ENCODE results near the gene RD3L. TPM values are rescaled to one million over a fixed set of nuclear protein-coding genes. Genes with fewer than 3 reads are reported as not detected.

The RD3L gene
- total and polyA plus RNA-seq, 10 of the 15 experiments (the other 5 are each of a cell fraction or from before 2014, with no cell fraction given) = not detected

DNA sequence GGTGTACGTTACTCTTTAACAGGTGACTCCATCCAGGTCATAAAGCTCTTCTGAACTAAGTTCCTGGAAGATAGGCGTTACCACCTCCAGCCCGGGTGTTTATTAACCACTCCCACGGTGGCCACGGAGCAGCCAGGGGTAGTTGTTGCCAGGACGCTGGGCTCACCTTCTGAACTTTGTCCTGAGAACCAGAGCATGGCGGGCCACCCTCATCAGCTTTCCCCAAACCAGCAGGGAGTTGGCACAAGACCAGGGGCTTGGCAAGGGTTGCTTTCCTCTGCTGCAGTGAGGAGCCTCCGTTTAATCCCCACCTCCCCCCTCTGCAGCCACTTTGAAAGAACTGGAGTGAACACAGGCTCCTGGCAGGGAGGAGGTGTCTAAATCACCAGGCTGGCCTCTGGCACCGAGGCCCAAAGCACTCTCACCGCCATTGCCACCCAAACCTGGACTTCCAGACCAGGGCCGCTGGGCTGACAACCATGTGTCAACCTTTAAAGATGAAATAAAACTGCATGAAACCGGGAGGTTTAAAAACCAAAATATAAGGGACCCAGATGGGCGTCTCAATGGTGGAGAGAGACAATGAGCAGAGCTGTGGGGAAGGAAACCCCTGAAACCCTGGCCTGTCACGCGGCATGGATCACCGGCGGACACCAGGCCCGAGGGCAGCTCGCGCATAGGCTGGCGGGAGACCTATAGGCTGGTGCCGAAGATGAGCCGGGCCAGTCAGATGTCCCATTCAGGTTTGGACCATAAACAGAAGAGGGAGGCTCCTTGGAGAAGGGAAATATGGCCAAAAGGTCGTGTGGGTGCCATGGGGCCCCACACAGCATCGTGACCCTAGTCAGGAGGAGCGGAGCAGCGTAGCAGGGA lies 45.0 kb downstream of the RD3L start (continued):
- TF ChIP-seq, protein P1, sequence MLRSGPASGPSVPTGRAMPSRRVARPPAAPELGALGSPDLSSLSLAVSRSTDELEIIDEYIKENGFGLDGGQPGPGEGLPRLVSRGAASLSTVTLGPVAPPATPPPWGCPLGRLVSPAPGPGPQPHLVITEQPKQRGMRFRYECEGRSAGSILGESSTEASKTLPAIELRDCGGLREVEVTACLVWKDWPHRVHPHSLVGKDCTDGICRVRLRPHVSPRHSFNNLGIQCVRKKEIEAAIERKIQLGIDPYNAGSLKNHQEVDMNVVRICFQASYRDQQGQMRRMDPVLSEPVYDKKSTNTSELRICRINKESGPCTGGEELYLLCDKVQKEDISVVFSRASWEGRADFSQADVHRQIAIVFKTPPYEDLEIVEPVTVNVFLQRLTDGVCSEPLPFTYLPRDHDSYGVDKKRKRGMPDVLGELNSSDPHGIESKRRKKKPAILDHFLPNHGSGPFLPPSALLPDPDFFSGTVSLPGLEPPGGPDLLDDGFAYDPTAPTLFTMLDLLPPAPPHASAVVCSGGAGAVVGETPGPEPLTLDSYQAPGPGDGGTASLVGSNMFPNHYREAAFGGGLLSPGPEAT (IDR thresholded peaks at IDR 0.05; ENCODE audit: low read depth) = no peak
- TF ChIP-seq, protein P2, sequence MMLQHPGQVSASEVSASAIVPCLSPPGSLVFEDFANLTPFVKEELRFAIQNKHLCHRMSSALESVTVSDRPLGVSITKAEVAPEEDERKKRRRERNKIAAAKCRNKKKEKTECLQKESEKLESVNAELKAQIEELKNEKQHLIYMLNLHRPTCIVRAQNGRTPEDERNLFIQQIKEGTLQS (IDR thresholded peaks at IDR 0.05; ENCODE audit: borderline replicate concordance, extremely low read depth, low read depth, low read length) = no peak
- TF ChIP-seq, protein P3, sequence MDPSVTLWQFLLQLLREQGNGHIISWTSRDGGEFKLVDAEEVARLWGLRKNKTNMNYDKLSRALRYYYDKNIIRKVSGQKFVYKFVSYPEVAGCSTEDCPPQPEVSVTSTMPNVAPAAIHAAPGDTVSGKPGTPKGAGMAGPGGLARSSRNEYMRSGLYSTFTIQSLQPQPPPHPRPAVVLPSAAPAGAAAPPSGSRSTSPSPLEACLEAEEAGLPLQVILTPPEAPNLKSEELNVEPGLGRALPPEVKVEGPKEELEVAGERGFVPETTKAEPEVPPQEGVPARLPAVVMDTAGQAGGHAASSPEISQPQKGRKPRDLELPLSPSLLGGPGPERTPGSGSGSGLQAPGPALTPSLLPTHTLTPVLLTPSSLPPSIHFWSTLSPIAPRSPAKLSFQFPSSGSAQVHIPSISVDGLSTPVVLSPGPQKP (IDR thresholded peaks at IDR 0.05; ENCODE audit: low read depth, low read length) = no peak
- TF ChIP-seq POLR2AphosphoS5 (IDR thresholded peaks at IDR 0.05; ENCODE audit: low read length) (no peak), CREM (IDR thresholded peaks at IDR 0.05; ENCODE audit: low read depth) (no peak), EP300 (IDR thresholded peaks at IDR 0.05; ENCODE audit: borderline replicate concordance in 1 of 2, control insufficient read depth in 1 of 2, low read depth in 2 of 2, low read length in 2 of 2) (no peak), RUNX3 (IDR thresholded peaks at IDR 0.05; ENCODE audit: low read length) (no peak)
- TF ChIP-seq, protein P4, sequence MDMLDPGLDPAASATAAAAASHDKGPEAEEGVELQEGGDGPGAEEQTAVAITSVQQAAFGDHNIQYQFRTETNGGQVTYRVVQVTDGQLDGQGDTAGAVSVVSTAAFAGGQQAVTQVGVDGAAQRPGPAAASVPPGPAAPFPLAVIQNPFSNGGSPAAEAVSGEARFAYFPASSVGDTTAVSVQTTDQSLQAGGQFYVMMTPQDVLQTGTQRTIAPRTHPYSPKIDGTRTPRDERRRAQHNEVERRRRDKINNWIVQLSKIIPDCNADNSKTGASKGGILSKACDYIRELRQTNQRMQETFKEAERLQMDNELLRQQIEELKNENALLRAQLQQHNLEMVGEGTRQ (IDR thresholded peaks at IDR 0.05; ENCODE audit: borderline replicate concordance, low read depth, low read length) = no peak
